ENCODE measurements around the gene BAIAP2L1.

BAIAP2L1 gene

DNA sequence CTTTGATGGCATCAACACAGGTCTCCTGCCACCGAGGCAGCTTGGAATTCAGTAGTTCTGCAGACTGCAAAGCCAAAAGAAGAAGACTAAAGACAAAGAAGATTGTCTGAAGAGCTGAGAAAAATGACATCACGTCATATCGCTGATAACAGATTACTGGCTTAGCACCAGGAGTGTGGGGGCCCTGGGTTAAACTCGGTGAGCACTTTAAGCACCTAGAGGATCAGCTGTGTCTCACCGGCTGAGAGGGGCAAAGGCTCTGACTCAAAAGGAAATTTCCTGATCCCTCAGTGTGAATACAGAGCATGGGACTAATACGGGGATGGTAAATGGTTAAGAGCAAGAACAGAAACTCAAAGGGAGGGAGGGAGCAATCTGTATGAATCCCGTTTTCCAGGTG lies 88.7 kb downstream of the BAIAP2L1 start:
- no peak overlapping the region for H2BK5ac ChIP-seq (ENCODE audit: low read depth, low read length, poor library complexity, severe bottlenecking)
- no peak overlapping the region for H3K9ac ChIP-seq (ENCODE audit: low read length)
- DNase-seq: no peak
- no peak overlapping the region for H3K4me3 ChIP-seq (ENCODE audit: insufficient read depth in 1 of 2, low read depth in 1 of 2, low read length in 2 of 2)
- WGBS: 93% methylated on average over 5 of the region's 7 CpGs
- H3K79me1 ChIP-seq (replicated peaks; ENCODE audit: low read length, poor library complexity, severe bottlenecking): peaks cover 23% of the 10 kb centered on the region
- H2BK12ac ChIP-seq (ENCODE audit: low read length in 2 of 2): no peak overlapping the region
- no peak overlapping the region for H3K23ac ChIP-seq (ENCODE audit: low read length in 2 of 2)
- no peak overlapping the region for H2AFZ ChIP-seq (ENCODE audit: low read depth, low read length)
- no peak overlapping the region for H3K18ac ChIP-seq (ENCODE audit: low read depth in 1 of 2, low read length in 2 of 2)
- H3K4me1 ChIP-seq (ENCODE audit: control insufficient read depth, insufficient read depth, low read depth, low read length): peaks cover 14% of the 10 kb centered on the region
- peaks cover 31 to 54% of the 10 kb centered on the region in 2 experiments for H3K36me3 ChIP-seq (ENCODE audit: control insufficient read depth in 1 of 2, insufficient read depth in 2 of 2, low read depth in 1 of 2, low read length in 2 of 2)
- no peak overlapping the region for H2BK15ac ChIP-seq (ENCODE audit: low read depth, poor library complexity, severe bottlenecking)
- H3K27ac ChIP-seq (ENCODE audit: low read length, poor library complexity, severe bottlenecking): no peak overlapping the region
- H2BK120ac ChIP-seq (ENCODE audit: low read depth, low read length): no peak overlapping the region
- H4K91ac ChIP-seq (ENCODE audit: low read length): no peak overlapping the region
- no peaks in the 10 kb centered on the region for H3K27me3 ChIP-seq (ENCODE audit: control insufficient read depth in 1 of 2, insufficient read depth in 1 of 2, low read length in 2 of 2)
- H2AK5ac ChIP-seq (ENCODE audit: low read length, severe bottlenecking): peak overlapping the region; percentile 56
- no peak overlapping the region for H3K4me2 ChIP-seq (ENCODE audit: low read length, poor library complexity, severe bottlenecking)
- H4K8ac ChIP-seq (ENCODE audit: low read length): no peak overlapping the region
- no peak overlapping the region for H3K4ac ChIP-seq (ENCODE audit: low read depth in 1 of 2, low read length in 2 of 2)
- no peak overlapping the region for H3K14ac ChIP-seq (ENCODE audit: low read length in 2 of 2)
- H3K9me3 ChIP-seq (ENCODE audit: control insufficient read depth, low read length): no peaks in the 10 kb centered on the region

DNA sequence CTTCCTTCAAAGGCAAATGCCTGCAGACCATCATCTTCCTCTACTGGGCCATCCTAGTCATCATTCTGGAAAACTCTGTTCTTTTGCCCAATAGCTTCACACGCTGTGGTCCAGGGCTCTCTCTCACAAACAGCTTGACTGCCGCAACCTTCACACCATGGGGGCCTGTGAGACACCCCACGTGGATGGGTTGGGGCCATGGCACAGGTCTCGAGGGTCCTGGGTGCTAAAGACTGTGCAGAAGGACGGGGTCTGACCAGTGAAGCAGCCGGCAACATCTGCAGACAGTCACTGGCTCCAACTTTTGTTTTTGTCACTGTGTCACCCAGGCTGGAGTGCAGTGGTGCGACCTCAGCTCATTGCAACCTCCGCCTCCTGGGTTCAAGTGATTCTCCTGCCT lies 91.3 kb downstream of the BAIAP2L1 start:
- Histone ChIP-seq H4K91ac (ENCODE audit: low read length) (no peak overlapping the region), H2BK15ac (ENCODE audit: low read depth, poor library complexity, severe bottlenecking) (no peak overlapping the region), H3K23ac (ENCODE audit: low read length in 2 of 2) (no peak overlapping the region), H4K8ac (ENCODE audit: low read length) (no peak overlapping the region), H3K14ac (ENCODE audit: low read length in 2 of 2) (no peak overlapping the region), H3K79me1 (replicated peaks; ENCODE audit: low read length, poor library complexity, severe bottlenecking) (peaks cover 32% of the 10 kb centered on the region), H2AFZ (ENCODE audit: low read depth, low read length) (no peak overlapping the region), H3K18ac (ENCODE audit: low read depth in 1 of 2, low read length in 2 of 2) (no peak overlapping the region), H3K9me3 (ENCODE audit: control insufficient read depth, low read length) (no peaks in the 10 kb centered on the region), H3K9ac (ENCODE audit: low read length) (no peak overlapping the region), H3K4ac (ENCODE audit: low read depth in 1 of 2, low read length in 2 of 2) (no peak overlapping the region), H3K36me3 (ENCODE audit: control insufficient read depth in 1 of 2, insufficient read depth in 2 of 2, low read depth in 1 of 2, low read length in 2 of 2) (peaks cover 41 to 63% of the 10 kb centered on the region in 2 experiments), H2BK5ac (ENCODE audit: low read depth, low read length, poor library complexity, severe bottlenecking) (no peak overlapping the region), H2AK5ac (ENCODE audit: low read length, severe bottlenecking) (no peak overlapping the region), H3K4me3 (ENCODE audit: insufficient read depth in 1 of 2, low read depth in 1 of 2, low read length in 2 of 2) (no peak overlapping the region), H3K4me1 (ENCODE audit: control insufficient read depth, insufficient read depth, low read depth, low read length) (peaks cover 15% of the 10 kb centered on the region), H3K4me2 (ENCODE audit: low read length, poor library complexity, severe bottlenecking) (no peak overlapping the region), H3K27me3 (ENCODE audit: control insufficient read depth in 1 of 2, insufficient read depth in 1 of 2, low read length in 2 of 2) (no peaks in the 10 kb centered on the region), H3K27ac (ENCODE audit: low read length, poor library complexity, severe bottlenecking) (no peak overlapping the region), H2BK120ac (ENCODE audit: low read depth, low read length) (no peak overlapping the region), H2BK12ac (ENCODE audit: low read length in 2 of 2) (no peak overlapping the region)
- WGBS: 96% methylated on average over 8 of the region's 8 CpGs
- DNase-seq: no peak

DNA sequence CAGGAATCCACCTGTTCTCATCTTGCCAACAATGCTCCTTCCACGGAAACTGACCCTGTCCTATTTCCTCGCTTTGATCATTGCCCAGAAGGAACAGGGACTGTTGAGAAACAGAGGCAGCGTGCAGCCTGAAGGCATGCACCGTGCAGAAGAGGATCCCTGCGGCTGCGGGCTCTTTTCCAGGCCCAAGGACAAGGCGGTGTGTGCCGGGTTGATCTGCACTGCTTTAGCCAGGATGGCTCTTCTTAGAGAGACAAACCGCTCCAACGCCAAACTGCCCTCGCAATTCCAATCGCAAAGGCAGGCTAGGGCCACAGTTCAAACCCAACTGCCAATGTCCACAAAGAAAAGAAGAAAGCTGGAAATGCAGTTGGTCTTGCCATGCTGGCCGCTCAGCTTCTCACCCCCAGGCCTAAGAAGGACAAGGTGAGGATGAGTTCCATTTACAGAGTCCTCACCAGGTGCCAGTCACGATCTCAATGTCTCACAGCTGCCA lies 92.9 kb downstream of the BAIAP2L1 start:
- Histone ChIP-seq H3K23ac (ENCODE audit: low read length in 2 of 2) (no peak overlapping the region), H3K27me3 (ENCODE audit: control insufficient read depth in 1 of 2, insufficient read depth in 1 of 2, low read length in 2 of 2) (no peaks in the 10 kb centered on the region), H2BK12ac (ENCODE audit: low read length in 2 of 2) (no peak overlapping the region), H2BK15ac (ENCODE audit: low read depth, poor library complexity, severe bottlenecking) (no peak overlapping the region), H3K27ac (ENCODE audit: low read length, poor library complexity, severe bottlenecking) (no peak overlapping the region), H3K9ac (ENCODE audit: low read length) (no peak overlapping the region), H3K79me1 (replicated peaks; ENCODE audit: low read length, poor library complexity, severe bottlenecking) (peaks cover 42% of the 10 kb centered on the region), H3K4me3 (ENCODE audit: insufficient read depth in 1 of 2, low read depth in 1 of 2, low read length in 2 of 2) (no peak overlapping the region), H2AFZ (ENCODE audit: low read depth, low read length) (no peak overlapping the region), H3K9me3 (ENCODE audit: control insufficient read depth, low read length) (no peaks in the 10 kb centered on the region), H3K4me1 (ENCODE audit: control insufficient read depth, insufficient read depth, low read depth, low read length) (peaks cover 10% of the 10 kb centered on the region), H3K4ac (ENCODE audit: low read depth in 1 of 2, low read length in 2 of 2) (no peak overlapping the region), H4K91ac (ENCODE audit: low read length) (no peak overlapping the region), H3K36me3 (ENCODE audit: control insufficient read depth in 1 of 2, insufficient read depth in 2 of 2, low read depth in 1 of 2, low read length in 2 of 2) (peaks cover 47 to 71% of the 10 kb centered on the region in 2 experiments), H3K14ac (ENCODE audit: low read length in 2 of 2) (no peak overlapping the region), H3K4me2 (ENCODE audit: low read length, poor library complexity, severe bottlenecking) (no peak overlapping the region), H2AK5ac (ENCODE audit: low read length, severe bottlenecking) (no peak overlapping the region), H3K18ac (ENCODE audit: low read depth in 1 of 2, low read length in 2 of 2) (no peak overlapping the region), H2BK5ac (ENCODE audit: low read depth, low read length, poor library complexity, severe bottlenecking) (no peak overlapping the region), H4K8ac (ENCODE audit: low read length) (no peak overlapping the region), H2BK120ac (ENCODE audit: low read depth, low read length) (no peak overlapping the region)
- DNase-seq: no peak
- WGBS: 97% methylated on average over 14 of the region's 14 CpGs

DNA sequence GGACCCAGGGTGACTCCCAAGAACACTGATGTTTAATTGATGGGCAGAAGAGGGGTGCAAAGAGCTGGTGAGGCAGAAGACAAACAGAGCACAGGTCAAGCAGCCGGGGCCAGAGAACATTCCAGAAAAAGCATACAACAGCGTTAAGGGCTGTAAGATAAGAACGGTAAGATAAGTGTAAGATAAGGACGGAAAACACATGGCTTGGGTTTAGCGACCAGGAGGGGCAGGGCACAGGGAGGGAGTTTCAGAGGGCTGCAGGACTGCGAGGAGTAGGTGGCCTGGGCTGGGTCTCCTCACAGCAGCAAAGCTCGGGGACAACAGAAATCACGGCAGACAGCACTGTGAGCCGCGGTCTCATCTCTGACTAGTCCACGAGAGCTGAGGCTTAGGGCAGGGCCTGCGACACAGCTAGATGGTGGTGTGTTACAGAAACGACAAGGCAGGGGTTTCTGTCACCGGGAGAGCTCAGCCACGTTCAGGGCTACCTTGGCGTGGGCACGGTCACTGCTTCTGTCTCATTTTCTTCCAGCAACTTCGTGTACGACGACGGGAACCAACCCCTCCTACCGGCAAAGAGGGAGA lies 94.8 kb downstream of the BAIAP2L1 start:
- Histone ChIP-seq H3K14ac (ENCODE audit: low read length in 2 of 2) (no peak overlapping the region), H3K18ac (ENCODE audit: low read depth in 1 of 2, low read length in 2 of 2) (no peak overlapping the region), H2AK5ac (ENCODE audit: low read length, severe bottlenecking) (no peak overlapping the region), H2BK12ac (ENCODE audit: low read length in 2 of 2) (no peak overlapping the region), H3K4me3 (ENCODE audit: insufficient read depth in 1 of 2, low read depth in 1 of 2, low read length in 2 of 2) (no peak overlapping the region), H2BK5ac (ENCODE audit: low read depth, low read length, poor library complexity, severe bottlenecking) (no peak overlapping the region), H3K4ac (ENCODE audit: low read depth in 1 of 2, low read length in 2 of 2) (no peak overlapping the region), H3K4me1 (ENCODE audit: control insufficient read depth, insufficient read depth, low read depth, low read length) (peaks cover 3% of the 10 kb centered on the region), H3K9me3 (ENCODE audit: control insufficient read depth, low read length) (no peaks in the 10 kb centered on the region), H2AFZ (ENCODE audit: low read depth, low read length) (no peak overlapping the region), H3K27me3 (ENCODE audit: control insufficient read depth in 1 of 2, insufficient read depth in 1 of 2, low read length in 2 of 2) (no peaks in the 10 kb centered on the region), H3K4me2 (ENCODE audit: low read length, poor library complexity, severe bottlenecking) (no peak overlapping the region), H3K9ac (ENCODE audit: low read length) (no peak overlapping the region), H3K36me3 (ENCODE audit: control insufficient read depth in 1 of 2, insufficient read depth in 2 of 2, low read depth in 1 of 2, low read length in 2 of 2) (peaks cover 48 to 65% of the 10 kb centered on the region in 2 experiments), H4K91ac (ENCODE audit: low read length) (no peak overlapping the region), H3K79me1 (replicated peaks; ENCODE audit: low read length, poor library complexity, severe bottlenecking) (peaks cover 44% of the 10 kb centered on the region), H2BK120ac (ENCODE audit: low read depth, low read length) (no peak overlapping the region), H3K27ac (ENCODE audit: low read length, poor library complexity, severe bottlenecking) (no peak overlapping the region), H3K23ac (ENCODE audit: low read length in 2 of 2) (no peak overlapping the region), H4K8ac (ENCODE audit: low read length) (no peak overlapping the region), H2BK15ac (ENCODE audit: low read depth, poor library complexity, severe bottlenecking) (no peak overlapping the region)
- no peak for DNase-seq
- WGBS: 80% methylated on average over 22 of the region's 22 CpGs
